ENCODE data around the gene KRI1. TPM values are rescaled to one million over a fixed set of nuclear protein-coding genes. Genes with fewer than 3 reads are reported as not detected.

KRI1 gene
- polyA plus RNA-seq, 3 donors: 3.9 to 21.0 (median 6.1) TPM

DNA sequence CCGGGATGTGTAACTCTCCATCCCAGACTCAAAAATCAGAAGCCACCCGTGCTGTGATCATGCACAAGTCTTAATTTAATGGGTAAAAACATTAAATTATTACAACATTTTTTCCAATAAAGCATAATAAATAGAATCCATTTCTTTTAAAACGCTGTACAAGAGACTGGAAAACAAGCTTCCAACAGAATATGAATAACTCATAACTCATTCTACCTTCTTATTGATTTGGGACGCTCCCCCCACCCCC, 523 bp upstream of the KRI1 start:
- H3K4me1 ChIP-seq (ENCODE audit: control insufficient read depth in 1 of 2, insufficient read depth in 2 of 2, low read length in 2 of 2): peaks cover 38 to 44% of the 10 kb centered on the region in 2 donors
- no peak for TF ChIP-seq CTCF (IDR thresholded peaks at IDR 0.05)
- peak overlapping the region; percentile 92 to 99 for H3K4me3 Mint-ChIP-seq
- peaks cover 52% of the 10 kb centered on the region for H3K79me2 ChIP-seq (ENCODE audit: insufficient read depth, low read length)
- no peaks in the 10 kb centered on the region for H3K9me3 Mint-ChIP-seq
- intact Hi-C loops (cut with micrococcal nuclease): loop anchor here (1.0 to 10.0 kb wide), 8 partner anchors 24 to 314 kb away; partner anchors contain the start of genes ATG4D (in 1 of the 2), CDC37 (in 1 of the 2), ILF3 (in 1 of the 2) and MRPL4 (in 1 of the 2)
- peak overlapping the region; percentile 74 for H3K9ac ChIP-seq (ENCODE audit: insufficient read depth, low read length, poor library complexity, severe bottlenecking)
- no peak for DNase-seq
- peaks cover 16 to 22% of the 10 kb centered on the region in 2 donors for H3K36me3 Mint-ChIP-seq
- H3K4me1 Mint-ChIP-seq: peaks cover 35% of the 10 kb centered on the region
- peak overlapping the region; percentile 84 to 90 for H3K27ac ChIP-seq (ENCODE audit: low read depth in 1 of 2, low read length in 2 of 2)
- 0% methylated on average over 3 of the region's 4 CpGs for WGBS (ENCODE audit: insufficient coverage)
- peaks cover 0 to 1% (median 0%) of the 10 kb centered on the region in 3 donors for H3K27me3 Mint-ChIP-seq (ENCODE audit: low read depth in 3 of 3)
- H3K36me3 ChIP-seq (replicated peaks in 1 of 2; ENCODE audit: control insufficient read depth in 1 of 2, insufficient read depth in 2 of 2, low read length in 2 of 2): peaks cover 7 to 15% of the 10 kb centered on the region in 2 donors
- no peaks in the 10 kb centered on the region for H3K9me3 ChIP-seq (replicated peaks in 1 of 2; ENCODE audit: control insufficient read depth in 1 of 2, insufficient read depth in 1 of 2, low read length in 2 of 2)
- H3K27ac Mint-ChIP-seq: peak overlapping the region; percentile 93 to 100 (median 98)
- H3K4me3 ChIP-seq (replicated peaks in 1 of 3; ENCODE audit: low read depth in 2 of 3, low read length in 3 of 3): peak overlapping the region; percentile 65 to 100 (median 98)
- peak overlapping the region; percentile 100 for H3K4me2 ChIP-seq (replicated peaks; ENCODE audit: extremely low read depth, low read length, poor library complexity, severe bottlenecking)
- no peaks in the 10 kb centered on the region for H3K27me3 ChIP-seq (ENCODE audit: control insufficient read depth in 2 of 2, insufficient read depth in 2 of 2, low read length in 2 of 2)
- no peak overlapping the region for H2AFZ ChIP-seq (ENCODE audit: insufficient read depth, low read depth, low read length, poor library complexity, severe bottlenecking)
- peaks cover 21% of the 10 kb centered on the region for H4K20me1 ChIP-seq (ENCODE audit: insufficient read depth, low read length)

DNA sequence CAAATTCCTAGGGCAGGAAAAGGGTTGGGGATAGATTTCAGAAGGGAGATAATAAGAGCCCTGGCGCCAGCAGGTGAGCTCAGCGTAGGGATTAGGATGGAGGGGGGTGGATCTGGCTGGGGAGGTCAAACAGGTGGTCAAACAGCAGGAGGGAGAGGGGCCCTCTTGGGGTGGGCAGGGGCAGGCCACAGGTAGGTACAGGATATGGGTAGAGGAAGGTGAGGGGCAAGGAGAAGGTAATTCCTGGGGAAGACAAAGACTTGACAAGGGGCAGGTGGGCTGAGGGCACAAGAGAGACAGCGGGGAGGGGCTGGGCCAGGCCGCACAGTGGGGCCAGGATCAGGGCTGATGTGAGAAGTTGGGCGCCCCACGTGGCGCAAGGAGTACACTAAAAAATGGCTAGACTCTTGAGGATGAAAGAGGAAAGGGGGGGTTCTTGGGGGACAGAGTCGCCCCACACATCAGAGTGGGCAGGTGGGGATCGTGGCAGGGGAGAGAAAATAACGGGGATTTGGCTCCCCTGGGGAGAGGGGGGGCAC, 713 bp downstream of the KRI1 start:
- H3K27me3 ChIP-seq (ENCODE audit: control insufficient read depth in 2 of 2, insufficient read depth in 2 of 2, low read length in 2 of 2): no peaks in the 10 kb centered on the region
- H2AFZ ChIP-seq (ENCODE audit: insufficient read depth, low read depth, low read length, poor library complexity, severe bottlenecking): peak overlapping the region; percentile 95
- 12% methylated on average over 10 of the region's 10 CpGs for WGBS (ENCODE audit: insufficient coverage)
- Mint-ChIP-seq H3K27ac (peak overlapping the region; percentile 70 to 98 (median 90)), H3K27me3 (ENCODE audit: low read depth in 3 of 3) (peaks cover 0 to 1% (median 0%) of the 10 kb centered on the region in 3 donors), H3K4me3 (peak overlapping the region; percentile 92 to 99), H3K4me1 (peaks cover 35% of the 10 kb centered on the region), H3K36me3 (peaks cover 29 to 35% of the 10 kb centered on the region in 2 donors), H3K9me3 (no peaks in the 10 kb centered on the region)
- peak overlapping the region; percentile 59 to 81 for H3K27ac ChIP-seq (ENCODE audit: low read depth in 1 of 2, low read length in 2 of 2)
- peaks cover 21% of the 10 kb centered on the region for H4K20me1 ChIP-seq (ENCODE audit: insufficient read depth, low read length)
- peak in 2 of 3 donors; percentile 44 to 51 for DNase-seq
- no peaks in the 10 kb centered on the region for H3K9me3 ChIP-seq (replicated peaks in 1 of 2; ENCODE audit: control insufficient read depth in 1 of 2, insufficient read depth in 1 of 2, low read length in 2 of 2)
- intact Hi-C loops (cut with micrococcal nuclease): loop anchor here (5.0 to 10.0 kb wide), 5 partner anchors 87 to 313 kb away; partner anchors contain the start of genes CDC37 (in 1 of the 2), ILF3 (in 1 of the 2) and MRPL4 (in 1 of the 2)
- H3K79me2 ChIP-seq (ENCODE audit: insufficient read depth, low read length): peaks cover 52% of the 10 kb centered on the region
- H3K4me3 ChIP-seq (replicated peaks in 1 of 3; ENCODE audit: low read depth in 2 of 3, low read length in 3 of 3): peak overlapping the region; percentile 86 to 100 (median 92)
- no peak for TF ChIP-seq CTCF (IDR thresholded peaks at IDR 0.05)
- peak overlapping the region; percentile 100 for H3K4me2 ChIP-seq (replicated peaks; ENCODE audit: extremely low read depth, low read length, poor library complexity, severe bottlenecking)
- peaks cover 19 to 28% of the 10 kb centered on the region in 2 donors for H3K36me3 ChIP-seq (replicated peaks in 1 of 2; ENCODE audit: control insufficient read depth in 1 of 2, insufficient read depth in 2 of 2, low read length in 2 of 2)
- H3K4me1 ChIP-seq (ENCODE audit: control insufficient read depth in 1 of 2, insufficient read depth in 2 of 2, low read length in 2 of 2): peaks cover 38 to 43% of the 10 kb centered on the region in 2 donors
- H3K9ac ChIP-seq (ENCODE audit: insufficient read depth, low read length, poor library complexity, severe bottlenecking): peak overlapping the region; percentile 83

All from CD14-positive monocyte (primary cell).